Adrenal gland (tissue), 5 donors: Measurements from ENCODE around the gene AP2M1.

Experiments
- CTCF ChIP-seq, 6 experiments: fragments of 450-650 bp in 4 of 6; fragments of 200-600 bp in 2 of 6; sonication (generic) in 1 of 6; IDR thresholded peaks; 1 replicate in 5 of 6; 2 replicates in 1 of 6; pipeline versions ENCODE4 v1.5.1 to v1.8.0; 2016 to 2021; ENCODE audit warnings: antibody characterized with exemption in 6 of 6, mild to moderate bottlenecking in 2 of 6, moderate library complexity in 1 of 6
- POLR2A ChIP-seq, 2 donors: fragments of 450-650 bp; IDR thresholded peaks; one replicate each; pipeline ENCODE4 v1.6.1; 2017; ENCODE audit warnings: antibody characterized with exemption in 2 of 2, mild to moderate bottlenecking in 2 of 2, moderate library complexity in 1 of 2
- donor health status: DM: no; HTN: no; CAD: no.

- TF ChIP-seq CTCF (IDR thresholded peaks at IDR 0.05) (no peak), POLR2A (IDR thresholded peaks at IDR 0.05) (no peak)
Observed at GRCh38 chr3:184203526-184203925, 28.9 kb downstream of the AP2M1 start.
